Uterus (tissue), 4 donors: Measurements from ENCODE around the gene NDUFA12. TPM values are rescaled to one million over a fixed set of nuclear protein-coding genes. Genes with fewer than 3 reads are reported as not detected.

Experiments used
- DNase-seq, 2 donors: peaks; one replicate each; pipeline ENCODE4 v3.0.0-alpha.2; 2019 to 2020
- H3K27ac ChIP-seq, 2 donors: fragments of 200-600 bp; sonication (generic); 1 replicate in 1 of 2; 2 replicates in 1 of 2; pipeline ENCODE4 v1.5.1; 2016 to 2018
- H3K27me3 ChIP-seq, 2 donors: fragments of 200-600 bp; sonication (generic); one replicate each; pipeline ENCODE4 v1.5.1; 2018 to 2019; ENCODE audit warnings: control low read depth in 1 of 2
- H3K36me3 ChIP-seq, 2 donors: fragments of 200-600 bp; sonication (generic); one replicate each; pipeline ENCODE4 v1.5.1; 2019; ENCODE audit warnings: control low read depth in 1 of 2
- H3K4me1 ChIP-seq, 2 donors: fragments of 200-600 bp; sonication (generic); one replicate each; pipeline ENCODE4 v1.5.1; 2018 to 2019; ENCODE audit warnings: control low read depth in 1 of 2
- H3K4me3 ChIP-seq, 2 donors: fragments of 200-600 bp; sonication (generic); 1 replicate in 1 of 2; 2 replicates in 1 of 2; pipeline ENCODE4 v1.5.1; 2018 to 2019; ENCODE audit warnings: mild to moderate bottlenecking in 1 of 2
- H3K9me3 ChIP-seq, 2 donors: fragments of 200-600 bp; sonication (generic); one replicate each; pipeline ENCODE4 v1.5.1; 2019; ENCODE audit warnings: control low read depth in 1 of 2
- CTCF ChIP-seq, 4 experiments: fragments of 200-600 bp in 2 of 4; fragments of 450-650 bp in 2 of 4; sonication (generic) in 2 of 4; IDR thresholded peaks; one replicate each; pipeline ENCODE4 v1.5.1; 2016 to 2019; ENCODE audit warnings: antibody characterized with exemption in 4 of 4, mild to moderate bottlenecking in 2 of 4, moderate library complexity in 1 of 4
- POLR2A ChIP-seq, 2 donors: fragments of 450-650 bp; IDR thresholded peaks; one replicate each; pipeline ENCODE4 v1.6.1; 2016; ENCODE audit warnings: antibody characterized with exemption in 2 of 2, mild to moderate bottlenecking in 1 of 2, moderate library complexity in 1 of 2
- intact Hi-C: fragments of 100-400 bp; cut with DNase I; formaldehyde crosslinking; loops from one replicate; pipeline ENCODE4 v1.15.1; 2023; ENCODE audit warnings: low total_unique reads
- total RNA-seq, 4 donors: library from RNA; depleted of rRNA in 3 of 4; stranded (reverse); fragments of >200 nt in 3 of 4; gene quantifications; one replicate each; pipeline versions ENCODE4 v1.1.0 to v1.2.4, GENCODE V29; 2014 to 2023
- donor health status: DM: yes; HTN: yes; CAD: no.

NDUFA12 gene
- total RNA-seq, 4 donors from 2014 or later: 21.5 to 133 (median 66.0) TPM

GRCh38 chr12:94948232-94948810 lies 55.2 kb downstream of the NDUFA12 start:
- Histone ChIP-seq H3K27me3 (no peaks in the 10 kb centered on the region), H3K4me1 (no peaks in the 10 kb centered on the region), H3K9me3 (no peaks in the 10 kb centered on the region), H3K36me3 (no peaks in the 10 kb centered on the region), H3K27ac (no peak overlapping the region), H3K4me3 (no peak overlapping the region)
- TF ChIP-seq POLR2A (IDR thresholded peaks at IDR 0.05): no peak
- no peak for TF ChIP-seq CTCF (IDR thresholded peaks at IDR 0.05)
- no peak for DNase-seq
- intact Hi-C loops: no loop called here

GRCh38 chr12:94942663-94943062 lies 60.8 kb downstream of the NDUFA12 start:
- intact Hi-C loops: no loop called here
- Histone ChIP-seq H3K4me1 (no peaks in the 10 kb centered on the region), H3K27ac (no peak overlapping the region), H3K4me3 (no peak overlapping the region), H3K36me3 (no peaks in the 10 kb centered on the region), H3K27me3 (no peaks in the 10 kb centered on the region), H3K9me3 (no peaks in the 10 kb centered on the region)
- TF ChIP-seq CTCF (IDR thresholded peaks at IDR 0.05) (no peak), POLR2A (IDR thresholded peaks at IDR 0.05) (no peak)
- no peak for DNase-seq

GRCh38 chr12:94941440-94941862 lies 62.0 kb downstream of the NDUFA12 start:
- no peak overlapping the region for H3K27ac ChIP-seq
- TF ChIP-seq CTCF (IDR thresholded peaks at IDR 0.05) (no peak), POLR2A (IDR thresholded peaks at IDR 0.05) (no peak)
- no peaks in the 10 kb centered on the region for H3K9me3 ChIP-seq
- DNase-seq: peak; percentile 18 to 20
- intact Hi-C loops: no loop called here
- no peak overlapping the region for H3K4me3 ChIP-seq
- no peaks in the 10 kb centered on the region for H3K27me3 ChIP-seq
- H3K4me1 ChIP-seq: no peaks in the 10 kb centered on the region
- H3K36me3 ChIP-seq: no peaks in the 10 kb centered on the region

- TF ChIP-seq CTCF (IDR thresholded peaks at IDR 0.05) (no peak), POLR2A (IDR thresholded peaks at IDR 0.05) (no peak)
- H3K36me3 ChIP-seq: no peaks in the 10 kb centered on the region
- H3K4me1 ChIP-seq: no peaks in the 10 kb centered on the region
- no peak overlapping the region for H3K27ac ChIP-seq
- no peaks in the 10 kb centered on the region for H3K9me3 ChIP-seq
- intact Hi-C loops: no loop called here
- DNase-seq: no peak
- H3K4me3 ChIP-seq: no peak overlapping the region
- no peaks in the 10 kb centered on the region for H3K27me3 ChIP-seq
Measured at GRCh38 chr12:94940771-94941170, 62.7 kb downstream of the NDUFA12 start.

- intact Hi-C loops: no loop called here
Measured at GRCh38 chr12:94938583-94938982, 64.9 kb downstream of the NDUFA12 start.

More at GRCh38 chr12:94938583-94938982, 64.9 kb downstream of the NDUFA12 start:
- Histone ChIP-seq H3K27me3 (no peaks in the 10 kb centered on the region), H3K4me3 (no peak overlapping the region), H3K4me1 (no peaks in the 10 kb centered on the region), H3K9me3 (no peaks in the 10 kb centered on the region), H3K27ac (no peak overlapping the region), H3K36me3 (no peaks in the 10 kb centered on the region)
- TF ChIP-seq POLR2A (IDR thresholded peaks at IDR 0.05) (no peak), CTCF (IDR thresholded peaks at IDR 0.05) (no peak)
- DNase-seq: no peak
